HepG2 (cell line): Measurements from ENCODE around the gene WDR76. TPM values are rescaled to one million over a fixed set of nuclear protein-coding genes. Genes with fewer than 3 reads are reported as not detected.

Experiments
- ETV6 ChIP-seq: sonication (generic); formaldehyde crosslinking; conservative IDR thresholded peaks from 2 replicates; pipeline ENCODE4 v1.4.0; 2020; ENCODE audit warnings: missing genetic modification reagents
- FOXJ3 ChIP-seq: sonication (generic); formaldehyde crosslinking; IDR thresholded peaks from 2 replicates; pipeline ENCODE4 v1.4.0; 2020; ENCODE audit warnings: missing genetic modification reagents, mild to moderate bottlenecking, borderline replicate concordance
- IRF2 ChIP-seq: IDR thresholded peaks from 2 replicates; pipeline ENCODE4 v1.6.1; 2018; ENCODE audit warnings: missing genetic modification reagents, missing compliant biosample characterization
- ISX ChIP-seq: sonication (generic); formaldehyde crosslinking; conservative IDR thresholded peaks from 2 replicates; pipeline ENCODE4 v1.5.0; 2020; ENCODE audit warnings: missing genetic modification reagents
- MTF1 ChIP-seq: sonication (generic); formaldehyde crosslinking; IDR thresholded peaks from 2 replicates; pipeline ENCODE4 v1.5.0; 2020; ENCODE audit warnings: missing genetic modification reagents
- NCOA5 ChIP-seq: sonication (generic); formaldehyde crosslinking; IDR thresholded peaks from 2 replicates; pipeline ENCODE4 v1.4.0; 2020; ENCODE audit warnings: missing genetic modification reagents
- NONO ChIP-seq, 2 experiments: fragments of 450-650 bp in 1 of 2; sonication (generic) in 1 of 2; formaldehyde crosslinking in 1 of 2; IDR thresholded peaks in 1 of 2; conservative IDR thresholded peaks in 1 of 2; 2 replicates each; pipeline versions ENCODE4 v1.6.1 to v1.8.0; 2017 to 2022; ENCODE audit warnings: mild to moderate bottlenecking in 1 of 2, missing genetic modification reagents in 1 of 2, moderate library complexity in 1 of 2
- PITX1 ChIP-seq: sonication (generic); formaldehyde crosslinking; IDR thresholded peaks from 2 replicates; pipeline ENCODE4 v1.5.1; 2020; ENCODE audit warnings: mild to moderate bottlenecking, missing genetic modification reagents
- SRSF1 ChIP-seq: fragments of 200-400 bp; formaldehyde crosslinking; optimal IDR thresholded peaks from 2 replicates; pipeline ENCODE3; 2017; ENCODE audit warnings: mild to moderate bottlenecking, low read depth, low read length, moderate library complexity
- TGIF2 ChIP-seq: IDR thresholded peaks from 2 replicates; pipeline ENCODE4 v1.6.1; 2016; ENCODE audit warnings: control low read depth, missing compliant biosample characterization
- ZFP82 ChIP-seq: sonication (generic); formaldehyde crosslinking; IDR thresholded peaks from 2 replicates; pipeline ENCODE4 v1.5.1; 2020; ENCODE audit warnings: mild to moderate bottlenecking, missing genetic modification reagents, borderline replicate concordance
- ZFY ChIP-seq: sonication (generic); formaldehyde crosslinking; IDR thresholded peaks from 2 replicates; pipeline ENCODE4 v1.4.0; 2020; ENCODE audit warnings: missing genetic modification reagents
- ZNF235 ChIP-seq: sonication (generic); formaldehyde crosslinking; IDR thresholded peaks from 2 replicates; pipeline ENCODE4 v1.8.1; 2023; ENCODE audit warnings: mild to moderate bottlenecking, missing genetic modification reagents, borderline replicate concordance
- ZNF34 ChIP-seq: sonication (generic); formaldehyde crosslinking; IDR thresholded peaks from 2 replicates; pipeline ENCODE4 v1.4.0; 2020; ENCODE audit warnings: mild to moderate bottlenecking, missing genetic modification reagents, borderline replicate concordance
- ZNF572 ChIP-seq: sonication (generic); formaldehyde crosslinking; IDR thresholded peaks from 2 replicates; pipeline ENCODE4 v1.5.1; 2020; ENCODE audit warnings: mild to moderate bottlenecking, missing genetic modification reagents
- ZNF768 ChIP-seq: sonication (generic); formaldehyde crosslinking; IDR thresholded peaks from 2 replicates; pipeline ENCODE4 v1.4.0; 2020; ENCODE audit warnings: missing genetic modification reagents
- ZNF773 ChIP-seq: sonication (generic); formaldehyde crosslinking; IDR thresholded peaks from 2 replicates; pipeline ENCODE4 v1.4.0; 2020; ENCODE audit warnings: missing genetic modification reagents, borderline replicate concordance
- polyA plus RNA-seq, 8 experiments: library from polyadenylated mRNA; depleted of rRNA in 3 of 8; stranded (reverse) in 7 of 8; unstranded in 1 of 8; fragments of >200 nt; fragmentation: Illumina TruSeq in 4 of 8; extraction: Trizol in 4 of 8; gene quantifications; 2 replicates each; pipeline versions ENCODE4 v1.2.1 to v1.2.3, GENCODE V29; 2011 to 2016; ENCODE audit warnings: low read depth in 4 of 8, missing spikeins in 1 of 8, mixed read lengths in 1 of 8; ENCODE audit not compliant: insufficient read depth in 1 of 8
- total RNA-seq, 5 experiments: library from RNA; depleted of rRNA; stranded (reverse); fragments of >200 nt; fragmentation: Illumina TruSeq; extraction: Trizol; gene quantifications; 2 replicates each; pipeline ENCODE4 v1.2.3, GENCODE V29; 2016; ENCODE audit warnings: low read depth in 1 of 5
- TF ChIP-seq, protein P1 (sequence below): sonication (generic); formaldehyde crosslinking; IDR thresholded peaks from 2 replicates; pipeline ENCODE4 v1.9.0; 2022; ENCODE audit warnings: low read depth, missing genetic modification reagents
- TF ChIP-seq, protein P2 (sequence below): sonication (generic); formaldehyde crosslinking; IDR thresholded peaks from 2 replicates; pipeline ENCODE4 v1.5.0; 2020; ENCODE audit warnings: mild to moderate bottlenecking, missing genetic modification reagents, borderline replicate concordance
- TF ChIP-seq, protein P3 (sequence below): sonication (generic); formaldehyde crosslinking; IDR thresholded peaks from 2 replicates; pipeline ENCODE4 v1.4.0; 2020; ENCODE audit warnings: missing genetic modification reagents

Gene WDR76
- total and polyA plus RNA-seq, 2 of the 13 experiments (the other 11 are each of a cell fraction or from before 2014, with no cell fraction given): 1.1 to 9.7 TPM

DNA sequence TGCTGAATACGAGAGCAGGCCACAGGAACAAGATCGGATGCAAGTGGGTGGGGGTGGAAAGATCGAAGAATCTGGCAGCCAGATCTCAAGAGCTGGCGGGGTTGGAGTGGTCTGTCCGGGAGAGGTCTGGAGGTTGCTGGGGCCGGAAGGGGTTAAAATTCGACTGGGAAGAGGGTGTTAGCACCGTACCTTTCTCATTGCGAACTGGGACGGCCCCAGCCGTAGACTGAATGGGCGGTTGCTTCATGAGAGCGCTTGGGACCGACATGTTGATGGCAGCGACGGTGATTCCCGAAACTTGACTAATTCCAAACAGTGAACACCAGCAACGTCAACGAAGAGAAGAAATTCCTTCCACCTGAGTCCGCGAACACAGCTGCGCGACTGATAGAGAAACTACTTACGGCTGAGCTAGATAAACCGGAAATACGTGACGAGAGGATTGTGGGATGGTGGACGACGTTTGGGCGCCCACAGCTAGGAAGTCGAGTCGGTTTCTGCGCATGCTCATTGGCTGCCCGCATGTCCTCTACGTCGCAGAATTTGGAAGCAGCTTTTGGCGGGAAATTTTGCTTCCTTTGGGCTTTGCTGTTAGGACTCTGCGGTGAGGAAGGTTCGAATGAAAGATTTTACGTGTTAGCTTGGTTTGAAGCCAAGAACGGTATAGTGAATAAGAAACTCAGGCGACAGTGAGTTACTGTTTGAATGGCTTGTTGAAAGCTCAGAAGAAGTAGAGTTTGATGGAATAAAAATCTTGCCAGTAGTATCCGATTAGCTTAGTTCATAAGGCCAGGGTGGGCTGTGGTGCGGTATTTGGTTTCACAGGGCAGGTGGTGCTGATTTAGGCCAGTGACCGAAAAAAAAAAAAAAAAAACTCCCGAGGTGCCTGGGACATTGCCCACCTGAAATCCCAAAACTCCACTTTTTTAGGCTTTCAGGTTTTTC, 2.2 kb upstream of the WDR76 start, which contains the start of gene MFAP1 (continued):
- TF ChIP-seq ZNF34 (CRISPR knock-in tag): no peak
- peak; percentile 65; the same call in 1 of the 2 replicates for TF ChIP-seq PITX1 (CRISPR knock-in tag)
- 0 out of 2 replicates have a peak, but pooled peaks have one; percentile 23 for TF ChIP-seq ETV6
- TF ChIP-seq, protein P1, sequence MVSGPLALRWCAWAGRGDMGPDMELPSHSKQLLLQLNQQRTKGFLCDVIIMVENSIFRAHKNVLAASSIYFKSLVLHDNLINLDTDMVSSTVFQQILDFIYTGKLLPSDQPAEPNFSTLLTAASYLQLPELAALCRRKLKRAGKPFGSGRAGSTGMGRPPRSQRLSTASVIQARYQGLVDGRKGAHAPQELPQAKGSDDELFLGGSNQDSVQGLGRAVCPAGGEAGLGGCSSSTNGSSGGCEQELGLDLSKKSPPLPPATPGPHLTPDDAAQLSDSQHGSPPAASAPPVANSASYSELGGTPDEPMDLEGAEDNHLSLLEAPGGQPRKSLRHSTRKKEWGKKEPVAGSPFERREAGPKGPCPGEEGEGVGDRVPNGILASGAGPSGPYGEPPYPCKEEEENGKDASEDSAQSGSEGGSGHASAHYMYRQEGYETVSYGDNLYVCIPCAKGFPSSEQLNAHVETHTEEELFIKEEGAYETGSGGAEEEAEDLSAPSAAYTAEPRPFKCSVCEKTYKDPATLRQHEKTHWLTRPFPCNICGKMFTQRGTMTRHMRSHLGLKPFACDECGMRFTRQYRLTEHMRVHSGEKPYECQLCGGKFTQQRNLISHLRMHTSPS (CRISPR knock-in tag): no peak
- TF ChIP-seq, protein P2, sequence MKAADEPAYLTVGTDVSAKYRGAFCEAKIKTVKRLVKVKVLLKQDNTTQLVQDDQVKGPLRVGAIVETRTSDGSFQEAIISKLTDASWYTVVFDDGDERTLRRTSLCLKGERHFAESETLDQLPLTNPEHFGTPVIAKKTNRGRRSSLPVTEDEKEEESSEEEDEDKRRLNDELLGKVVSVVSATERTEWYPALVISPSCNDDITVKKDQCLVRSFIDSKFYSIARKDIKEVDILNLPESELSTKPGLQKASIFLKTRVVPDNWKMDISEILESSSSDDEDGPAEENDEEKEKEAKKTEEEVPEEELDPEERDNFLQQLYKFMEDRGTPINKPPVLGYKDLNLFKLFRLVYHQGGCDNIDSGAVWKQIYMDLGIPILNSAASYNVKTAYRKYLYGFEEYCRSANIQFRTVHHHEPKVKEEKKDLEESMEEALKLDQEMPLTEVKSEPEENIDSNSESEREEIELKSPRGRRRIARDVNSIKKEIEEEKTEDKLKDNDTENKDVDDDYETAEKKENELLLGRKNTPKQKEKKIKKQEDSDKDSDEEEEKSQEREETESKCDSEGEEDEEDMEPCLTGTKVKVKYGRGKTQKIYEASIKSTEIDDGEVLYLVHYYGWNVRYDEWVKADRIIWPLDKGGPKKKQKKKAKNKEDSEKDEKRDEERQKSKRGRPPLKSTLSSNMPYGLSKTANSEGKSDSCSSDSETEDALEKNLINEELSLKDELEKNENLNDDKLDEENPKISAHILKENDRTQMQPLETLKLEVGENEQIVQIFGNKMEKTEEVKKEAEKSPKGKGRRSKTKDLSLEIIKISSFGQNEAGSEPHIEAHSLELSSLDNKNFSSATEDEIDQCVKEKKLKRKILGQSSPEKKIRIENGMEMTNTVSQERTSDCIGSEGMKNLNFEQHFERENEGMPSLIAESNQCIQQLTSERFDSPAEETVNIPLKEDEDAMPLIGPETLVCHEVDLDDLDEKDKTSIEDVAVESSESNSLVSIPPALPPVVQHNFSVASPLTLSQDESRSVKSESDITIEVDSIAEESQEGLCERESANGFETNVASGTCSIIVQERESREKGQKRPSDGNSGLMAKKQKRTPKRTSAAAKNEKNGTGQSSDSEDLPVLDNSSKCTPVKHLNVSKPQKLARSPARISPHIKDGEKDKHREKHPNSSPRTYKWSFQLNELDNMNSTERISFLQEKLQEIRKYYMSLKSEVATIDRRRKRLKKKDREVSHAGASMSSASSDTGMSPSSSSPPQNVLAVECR (CRISPR knock-in tag): peak; percentile 87; the same call in 1 of the 2 replicates
- peak; percentile 72; the same call in 1 of the 2 replicates for TF ChIP-seq ZNF572
- TF ChIP-seq ISX (CRISPR knock-in tag): 0 out of 2 replicates have a peak, but pooled peaks have one; percentile 52
- no peak for TF ChIP-seq NONO (IDR thresholded peaks at IDR 0.05)
- peak; percentile 52; the same call in 1 of the 2 replicates for TF ChIP-seq NONO (CRISPR knock-in tag; conservative IDR thresholded peaks at IDR 0.05)
- peak; percentile 81 for TF ChIP-seq IRF2 (CRISPR knock-in tag)
- TF ChIP-seq ZNF773: no peak; the same call in 1 of the 2 replicates
- peak; percentile 39; the same call in 1 of the 2 replicates for TF ChIP-seq FOXJ3 (CRISPR knock-in tag)
- no peak for TF ChIP-seq MTF1 (CRISPR knock-in tag)
- TF ChIP-seq TGIF2 (CRISPR knock-in tag): peak; percentile 50; the same call in 1 of the 2 replicates
- TF ChIP-seq ZNF235 (CRISPR knock-in tag): no peak
- no peak for TF ChIP-seq ZFP82
- TF ChIP-seq, protein P3, sequence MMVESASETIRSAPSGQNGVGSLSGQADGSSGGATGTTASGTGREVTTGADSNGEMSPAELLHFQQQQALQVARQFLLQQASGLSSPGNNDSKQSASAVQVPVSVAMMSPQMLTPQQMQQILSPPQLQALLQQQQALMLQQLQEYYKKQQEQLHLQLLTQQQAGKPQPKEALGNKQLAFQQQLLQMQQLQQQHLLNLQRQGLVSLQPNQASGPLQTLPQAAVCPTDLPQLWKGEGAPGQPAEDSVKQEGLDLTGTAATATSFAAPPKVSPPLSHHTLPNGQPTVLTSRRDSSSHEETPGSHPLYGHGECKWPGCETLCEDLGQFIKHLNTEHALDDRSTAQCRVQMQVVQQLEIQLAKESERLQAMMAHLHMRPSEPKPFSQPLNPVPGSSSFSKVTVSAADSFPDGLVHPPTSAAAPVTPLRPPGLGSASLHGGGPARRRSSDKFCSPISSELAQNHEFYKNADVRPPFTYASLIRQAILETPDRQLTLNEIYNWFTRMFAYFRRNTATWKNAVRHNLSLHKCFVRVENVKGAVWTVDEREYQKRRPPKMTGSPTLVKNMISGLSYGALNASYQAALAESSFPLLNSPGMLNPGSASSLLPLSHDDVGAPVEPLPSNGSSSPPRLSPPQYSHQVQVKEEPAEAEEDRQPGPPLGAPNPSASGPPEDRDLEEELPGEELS (CRISPR knock-in tag): peak; percentile 37; the same call in 1 of the 2 replicates
- TF ChIP-seq ZNF768 (CRISPR knock-in tag): no peak
- no peak for TF ChIP-seq NCOA5 (CRISPR knock-in tag)
- TF ChIP-seq SRSF1: no peak
- TF ChIP-seq ZFY (CRISPR knock-in tag): peak; percentile 72; the same call in 1 of the 2 replicates
